B cell (primary cell): ENCODE data around the gene DUSP16. TPM values are rescaled to one million over a fixed set of nuclear protein-coding genes. Genes with fewer than 3 reads are reported as not detected.

Source experiments
- ATAC-seq: fragments of 200-7000 bp; cut with Tn5 transposase; one replicate; pipeline ENCODE4 v1.10.0; 2021; ENCODE audit warnings: low read depth, mild to moderate bottlenecking, moderate number of reproducible peaks, moderate library complexity
- CTCF ChIA-PET: fragments of 350-600 bp; sonication (Branson Sonifier 250); formaldehyde crosslinking; loops from one replicate; lab custom pipeline; 2021; ENCODE audit warnings: antibody characterized with exemption, inconsistent platforms; lab: Charles Lee
- POLR2A ChIA-PET: fragments of 350-600 bp; sonication (Branson Sonifier 250); formaldehyde crosslinking; loops from one replicate; lab custom pipeline; 2021; ENCODE audit warnings: antibody characterized with exemption; lab: Charles Lee
- DNase-seq: peaks from one replicate; pipeline ENCODE4 v3.0.0; 2013
- H2AFZ ChIP-seq: 2 replicates; pipeline ENCODE4 v1.6.1; 2012; ENCODE audit warnings: mild to moderate bottlenecking, low read depth, low read length; ENCODE audit not compliant: insufficient read depth, poor library complexity, severe bottlenecking
- H3K27ac ChIP-seq, 2 donors: 1 replicate in 1 of 2; 2 replicates in 1 of 2; pipeline ENCODE4 v1.5.1; 2012 to 2013; ENCODE audit warnings: low read length in 2 of 2, mild to moderate bottlenecking in 2 of 2, moderate library complexity in 1 of 2
- H3K27me3 ChIP-seq, 4 experiments: fragments of 200-600 bp in 1 of 4; sonication (generic) in 1 of 4; replicated peaks in 1 of 4; 1 replicate in 2 of 4; 2 replicates in 2 of 4; pipeline versions ENCODE4 v1.6.1 to v1.7.0; 2013 to 2016; ENCODE audit warnings: low read length in 3 of 4, mild to moderate bottlenecking in 2 of 4, mixed read lengths in 1 of 4, moderate library complexity in 1 of 4; ENCODE audit not compliant: insufficient read depth in 4 of 4, control insufficient read depth in 3 of 4; ENCODE audit errors: control extremely low read depth in 1 of 4
- H3K36me3 ChIP-seq, 2 experiments: replicated peaks in 1 of 2; 1 replicate in 1 of 2; 2 replicates in 1 of 2; pipeline versions ENCODE4 v1.6.1 to v1.7.1; 2013; ENCODE audit warnings: low read length in 1 of 2; ENCODE audit not compliant: insufficient read depth in 2 of 2, control insufficient read depth in 1 of 2; ENCODE audit errors: control extremely low read depth in 1 of 2, extremely low read depth in 1 of 2
- H3K4me1 ChIP-seq, 2 donors: fragments of 200-600 bp in 1 of 2; sonication (generic) in 1 of 2; 1 replicate in 1 of 2; 2 replicates in 1 of 2; pipeline versions ENCODE4 v1.5.1 to v1.6.1; 2013 to 2017; ENCODE audit warnings: low read length in 2 of 2; ENCODE audit not compliant: control insufficient read depth in 2 of 2, insufficient read depth in 2 of 2
- H3K4me2 ChIP-seq: replicated peaks from 2 replicates; pipeline ENCODE3; 2012; ENCODE audit warnings: mild to moderate bottlenecking, low read depth, low read length; ENCODE audit not compliant: poor library complexity, severe bottlenecking
- H3K4me3 ChIP-seq, 5 experiments: fragments of 200-600 bp in 1 of 5; sonication (generic) in 1 of 5; 1 replicate in 3 of 5; 2 replicates in 2 of 5; pipeline versions ENCODE4 v1.5.1 to v1.7.0; 2011 to 2016; ENCODE audit warnings: low read length in 4 of 5, mild to moderate bottlenecking in 4 of 5, low read depth in 2 of 5, control low read depth in 1 of 5, moderate library complexity in 1 of 5; ENCODE audit not compliant: insufficient read depth in 1 of 5; ENCODE audit errors: control extremely low read depth in 1 of 5, extremely low read depth in 1 of 5
- H3K79me2 ChIP-seq: fragments of 200-600 bp; sonication (generic); one replicate; pipeline ENCODE4 v1.6.0; 2016; ENCODE audit warnings: low read length; ENCODE audit not compliant: control insufficient read depth, insufficient read depth
- H3K9ac ChIP-seq: fragments of 200-600 bp; sonication (generic); 2 replicates; pipeline ENCODE4 v1.6.1; 2017; ENCODE audit warnings: mild to moderate bottlenecking, low read length, moderate library complexity
- H3K9me3 ChIP-seq, 3 donors: one replicate each; pipeline versions ENCODE4 v1.6.1 to v1.7.1; 2013; ENCODE audit warnings: low read length in 2 of 3; ENCODE audit not compliant: control insufficient read depth in 2 of 3, insufficient read depth in 1 of 3; ENCODE audit errors: control extremely low read depth in 1 of 3
- H4K20me1 ChIP-seq: 2 replicates; pipeline ENCODE4 v1.6.0; 2012; ENCODE audit warnings: mild to moderate bottlenecking, low read length; ENCODE audit not compliant: insufficient read depth, control insufficient read depth, poor library complexity, severe bottlenecking
- H3K27ac Mint-ChIP-seq: one replicate; pipeline ENCODE4 v1.8.0; 2021; ENCODE audit warnings: mixed read lengths
- H3K27me3 Mint-ChIP-seq: one replicate; pipeline ENCODE4 v1.8.0; 2021; ENCODE audit warnings: mixed read lengths
- H3K4me1 Mint-ChIP-seq: one replicate; pipeline ENCODE4 v1.8.0; 2021; ENCODE audit warnings: mixed read lengths
- H3K4me3 Mint-ChIP-seq: one replicate; pipeline ENCODE4 v1.8.0; 2021; ENCODE audit warnings: mixed read lengths
- H3K9me3 Mint-ChIP-seq: one replicate; pipeline ENCODE4 v1.8.0; 2022; ENCODE audit warnings: mixed read lengths; ENCODE audit not compliant: insufficient read depth
- EZH2 ChIP-seq: IDR thresholded peaks from 2 replicates; pipeline ENCODE4 v1.6.1; 2012; ENCODE audit warnings: borderline replicate concordance, low read depth, mild to moderate bottlenecking, moderate library complexity, low read length; ENCODE audit not compliant: insufficient read depth, poor library complexity, severe bottlenecking
- WGBS: methylation state at CpG from one replicate; pipeline ENCODE4 v1.1.5; 2013; ENCODE audit warnings: missing lambda C conversion rate; ENCODE audit not compliant: insufficient coverage; 5-methylcytosine and 5-hydroxymethylcytosine counted together
- intact Hi-C: fragments of 100-400 bp; cut with micrococcal nuclease; formaldehyde crosslinking; loops from one replicate; pipeline ENCODE4 v1.10.0; 2022
- polyA plus RNA-seq: library from polyadenylated mRNA; depleted of rRNA; stranded (reverse); fragments of >200 nt; gene quantifications from 2 replicates; pipeline ENCODE4 v1.2.3, GENCODE V29; 2012
- total RNA-seq, 2 donors: library from RNA; stranded (reverse); fragments of 120-200 nt in 1 of 2; gene quantifications; 1 replicate in 1 of 2; 2 replicates in 1 of 2; pipeline versions ENCODE4 v1.2.3 to v1.2.4, GENCODE V29; 2013 to 2022
- TF ChIP-seq, protein P1 (sequence below): fragments of 200-600 bp; IDR thresholded peaks from one replicate; pipeline ENCODE4 v1.8.0; 2022; ENCODE audit warnings: antibody characterized with exemption, mild to moderate bottlenecking

Gene DUSP16
- total and polyA plus RNA-seq, 2 donors (not counting 1 experiment from before 2014, with no cell fraction given) = 0.37 to 5.6 TPM

DNA sequence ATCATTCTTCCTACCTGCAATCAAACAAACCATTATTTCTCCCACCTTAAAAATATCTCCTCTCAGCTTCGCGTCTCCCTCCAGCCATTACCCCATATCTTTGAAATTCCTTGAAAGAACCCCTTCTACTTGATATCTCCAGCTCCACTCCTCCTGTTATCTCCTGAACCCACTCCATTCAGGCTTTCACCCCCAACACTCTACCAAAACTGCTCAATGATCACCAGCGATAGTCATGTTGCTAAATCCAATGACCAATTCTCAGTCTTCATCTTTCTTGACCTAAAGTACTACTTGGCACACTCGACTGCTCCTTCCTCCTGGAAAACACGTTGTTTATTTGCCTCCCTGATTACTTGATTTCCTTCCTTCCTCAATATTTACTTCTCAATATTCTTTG is 70.1 kb downstream of the DUSP16 start:
- POLR2A ChIA-PET = no interaction called here
- CTCF ChIA-PET = no interaction called here
- H3K79me2 ChIP-seq = no peaks in the 10 kb centered on the region

DNA sequence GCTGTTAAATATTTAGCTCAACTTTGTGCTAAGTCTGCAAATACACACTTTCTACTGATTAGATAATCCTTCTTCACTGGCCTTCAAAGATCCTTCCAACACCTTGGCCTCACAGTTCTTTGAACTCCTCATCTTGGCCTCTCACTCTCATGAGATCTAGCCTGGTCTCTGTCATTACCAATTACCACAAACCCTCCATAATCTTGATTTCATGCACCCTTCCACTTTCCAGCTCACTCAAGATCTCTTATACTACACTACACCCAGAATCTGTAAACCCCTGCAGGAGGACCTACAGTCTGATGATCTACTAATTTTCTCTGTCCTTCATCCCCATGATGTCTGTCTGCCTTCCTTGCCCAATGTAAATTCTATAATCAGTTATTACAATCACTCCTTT is 71.1 kb downstream of the DUSP16 start:
- DNase-seq = no peak
- Histone ChIP-seq H3K36me3 (no peaks in the 10 kb centered on the region), H3K4me2 (no peak overlapping the region), H2AFZ (no peak overlapping the region), H3K27me3 (no peaks in the 10 kb centered on the region), H3K4me3 (no peak overlapping the region), H3K27ac (no peak overlapping the region), H3K9ac (no peak overlapping the region), H3K79me2 (no peaks in the 10 kb centered on the region), H3K4me1 (no peaks in the 10 kb centered on the region), H4K20me1 (no peaks in the 10 kb centered on the region), H3K9me3 (no peaks in the 10 kb centered on the region)
- no peaks in the 10 kb centered on the region for H3K9me3 Mint-ChIP-seq
- no peak overlapping the region for H3K4me3 Mint-ChIP-seq
- intact Hi-C loops = no loop called here
- ChIA-PET CTCF (no interaction called here), POLR2A (no interaction called here)
- H3K27ac Mint-ChIP-seq = no peak overlapping the region
- no peak for TF ChIP-seq EZH2
- TF ChIP-seq, protein P1, sequence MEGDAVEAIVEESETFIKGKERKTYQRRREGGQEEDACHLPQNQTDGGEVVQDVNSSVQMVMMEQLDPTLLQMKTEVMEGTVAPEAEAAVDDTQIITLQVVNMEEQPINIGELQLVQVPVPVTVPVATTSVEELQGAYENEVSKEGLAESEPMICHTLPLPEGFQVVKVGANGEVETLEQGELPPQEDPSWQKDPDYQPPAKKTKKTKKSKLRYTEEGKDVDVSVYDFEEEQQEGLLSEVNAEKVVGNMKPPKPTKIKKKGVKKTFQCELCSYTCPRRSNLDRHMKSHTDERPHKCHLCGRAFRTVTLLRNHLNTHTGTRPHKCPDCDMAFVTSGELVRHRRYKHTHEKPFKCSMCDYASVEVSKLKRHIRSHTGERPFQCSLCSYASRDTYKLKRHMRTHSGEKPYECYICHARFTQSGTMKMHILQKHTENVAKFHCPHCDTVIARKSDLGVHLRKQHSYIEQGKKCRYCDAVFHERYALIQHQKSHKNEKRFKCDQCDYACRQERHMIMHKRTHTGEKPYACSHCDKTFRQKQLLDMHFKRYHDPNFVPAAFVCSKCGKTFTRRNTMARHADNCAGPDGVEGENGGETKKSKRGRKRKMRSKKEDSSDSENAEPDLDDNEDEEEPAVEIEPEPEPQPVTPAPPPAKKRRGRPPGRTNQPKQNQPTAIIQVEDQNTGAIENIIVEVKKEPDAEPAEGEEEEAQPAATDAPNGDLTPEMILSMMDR = no peak
- no peak for ATAC-seq
- H3K4me1 Mint-ChIP-seq = peaks cover 3% of the 10 kb centered on the region
- no peaks in the 10 kb centered on the region for H3K27me3 Mint-ChIP-seq

More for the DNA sequence above, 70.1 kb downstream of the DUSP16 start:
- H3K9me3 ChIP-seq = no peaks in the 10 kb centered on the region
- H3K36me3 ChIP-seq = no peaks in the 10 kb centered on the region
- ATAC-seq (no peak), DNase-seq (no peak)
- H2AFZ ChIP-seq = no peak overlapping the region
- no peak overlapping the region for H3K4me3 ChIP-seq
- TF ChIP-seq, protein P1 = no peak
- TF ChIP-seq EZH2 = no peak
- intact Hi-C loops = no loop called here
- no peak overlapping the region for H3K27ac ChIP-seq
- no peaks in the 10 kb centered on the region for H4K20me1 ChIP-seq
- WGBS = 97% methylated on average over 5 of the region's 5 CpGs
- Mint-ChIP-seq H3K9me3 (no peaks in the 10 kb centered on the region), H3K4me1 (no peaks in the 10 kb centered on the region), H3K4me3 (no peak overlapping the region), H3K27me3 (no peaks in the 10 kb centered on the region), H3K27ac (no peak overlapping the region)
- H3K4me2 ChIP-seq = no peak overlapping the region
- H3K4me1 ChIP-seq = no peaks in the 10 kb centered on the region
- H3K27me3 ChIP-seq = no peaks in the 10 kb centered on the region
- H3K9ac ChIP-seq = no peak overlapping the region
